Measurements from ENCODE around the gene CDH4.
"Not testable (repeated sequence)": the region's sequence is repeated elsewhere in the genome, so short reads cannot be mapped to it uniquely, and the experiment has no call there.

CDH4 gene

DNA sequence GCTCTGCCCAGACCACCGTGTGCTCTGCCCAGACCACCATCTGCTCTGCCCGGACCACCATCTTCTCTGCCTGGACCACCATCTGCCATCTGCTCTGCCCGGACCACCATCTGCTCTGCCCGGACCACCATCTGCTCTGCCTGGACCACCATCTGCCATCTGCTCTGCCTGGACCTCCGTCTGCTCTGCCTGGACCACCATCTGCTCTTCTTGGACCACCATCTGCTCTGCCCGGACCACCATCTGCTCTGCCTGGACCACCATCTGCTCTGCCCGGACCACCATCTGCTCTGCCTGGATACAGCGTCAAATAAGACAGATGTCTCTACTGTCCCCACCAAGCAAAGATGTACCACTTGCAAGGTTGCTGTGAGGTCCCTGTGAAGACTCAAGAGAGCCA lies 154.7 kb downstream of the CDH4 start:
- not testable (repeated sequence) for H3K18ac ChIP-seq (ENCODE audit: low read length); H3K79me1 ChIP-seq (ENCODE audit: low read depth, low read length); H2BK12ac ChIP-seq (ENCODE audit: low read length); H3K4me3 ChIP-seq (ENCODE audit: low read length in 2 of 2); H3K9ac ChIP-seq (ENCODE audit: low read depth, low read length, poor library complexity); H3K4me2 ChIP-seq (ENCODE audit: insufficient read depth, low read length, poor library complexity, severe bottlenecking); H2BK15ac ChIP-seq (ENCODE audit: low read length); H2BK5ac ChIP-seq (ENCODE audit: low read length); H3K27ac ChIP-seq (replicated peaks; ENCODE audit: low read length); H3K14ac ChIP-seq (ENCODE audit: low read length); H3K4me1 ChIP-seq (ENCODE audit: control insufficient read depth in 2 of 2, insufficient read depth in 1 of 2, low read depth in 1 of 2, low read length in 2 of 2); H2AFZ ChIP-seq (ENCODE audit: low read length); H4K8ac ChIP-seq (ENCODE audit: low read depth, low read length); H2AK5ac ChIP-seq (ENCODE audit: low read depth, low read length); DNase-seq (ENCODE audit: low spot score); H3K27me3 ChIP-seq (ENCODE audit: control insufficient read depth in 3 of 3, insufficient read depth in 3 of 3, low read depth in 1 of 3, low read length in 3 of 3); H3K36me3 ChIP-seq (replicated peaks in 1 of 2; ENCODE audit: control insufficient read depth in 2 of 2, insufficient read depth in 2 of 2, low read length in 2 of 2); H3K23ac ChIP-seq (ENCODE audit: low read depth, low read length, poor library complexity); H3K4ac ChIP-seq (ENCODE audit: low read length); H2BK120ac ChIP-seq (ENCODE audit: low read depth, low read length)
- Histone ChIP-seq H4K91ac (ENCODE audit: low read depth, low read length, poor library complexity) (peak overlapping the region; percentile 25), H3K9me3 (replicated peaks in 1 of 2; ENCODE audit: control insufficient read depth in 2 of 2, insufficient read depth in 1 of 2, low read depth in 1 of 2, low read length in 2 of 2) (peaks cover 0 to 12% of the 10 kb centered on the region in 2 donors)
- no CpG with 5 or more reads among the region's 8 CpGs for WGBS, 2 donors (ENCODE audit: extremely low coverage in 2 of 2, insufficient read length in 2 of 2, insufficient replicate concordance in 1 of 2)

- Histone ChIP-seq H3K14ac (ENCODE audit: low read length) (no peak overlapping the region), H3K18ac (ENCODE audit: low read length) (no peak overlapping the region), H2BK5ac (ENCODE audit: low read length) (no peak overlapping the region), H3K4ac (ENCODE audit: low read length) (no peak overlapping the region), H4K91ac (ENCODE audit: low read depth, low read length, poor library complexity) (no peak overlapping the region), H3K27ac (replicated peaks; ENCODE audit: low read length) (no peak overlapping the region), H3K4me3 (ENCODE audit: low read length in 2 of 2) (no peak overlapping the region), H2AFZ (ENCODE audit: low read length) (no peak overlapping the region), H3K9ac (ENCODE audit: low read depth, low read length, poor library complexity) (no peak overlapping the region), H4K8ac (ENCODE audit: low read depth, low read length) (no peak overlapping the region), H2BK15ac (ENCODE audit: low read length) (no peak overlapping the region), H3K4me2 (ENCODE audit: insufficient read depth, low read length, poor library complexity, severe bottlenecking) (no peak overlapping the region), H3K4me1 (ENCODE audit: control insufficient read depth in 2 of 2, insufficient read depth in 1 of 2, low read depth in 1 of 2, low read length in 2 of 2) (no peaks in the 10 kb centered on the region), H2BK120ac (ENCODE audit: low read depth, low read length) (no peak overlapping the region), H2BK12ac (ENCODE audit: low read length) (no peak overlapping the region), H3K79me1 (ENCODE audit: low read depth, low read length) (no peaks in the 10 kb centered on the region), H3K36me3 (replicated peaks in 1 of 2; ENCODE audit: control insufficient read depth in 2 of 2, insufficient read depth in 2 of 2, low read length in 2 of 2) (no peaks in the 10 kb centered on the region), H3K23ac (ENCODE audit: low read depth, low read length, poor library complexity) (no peak overlapping the region), H3K9me3 (replicated peaks in 1 of 2; ENCODE audit: control insufficient read depth in 2 of 2, insufficient read depth in 1 of 2, low read depth in 1 of 2, low read length in 2 of 2) (peaks cover 0 to 12% of the 10 kb centered on the region in 2 donors), H3K27me3 (ENCODE audit: control insufficient read depth in 3 of 3, insufficient read depth in 3 of 3, low read depth in 1 of 3, low read length in 3 of 3) (no peaks in the 10 kb centered on the region), H2AK5ac (ENCODE audit: low read depth, low read length) (no peak overlapping the region)
- DNase-seq (ENCODE audit: low spot score) = no peak
- WGBS, 2 donors (ENCODE audit: extremely low coverage in 2 of 2, insufficient read length in 2 of 2, insufficient replicate concordance in 1 of 2) = no CpG with 5 or more reads among the region's 6 CpGs
Observed at GRCh38 chr20:61407561-61407960, 155.5 kb downstream of the CDH4 start.

DNA sequence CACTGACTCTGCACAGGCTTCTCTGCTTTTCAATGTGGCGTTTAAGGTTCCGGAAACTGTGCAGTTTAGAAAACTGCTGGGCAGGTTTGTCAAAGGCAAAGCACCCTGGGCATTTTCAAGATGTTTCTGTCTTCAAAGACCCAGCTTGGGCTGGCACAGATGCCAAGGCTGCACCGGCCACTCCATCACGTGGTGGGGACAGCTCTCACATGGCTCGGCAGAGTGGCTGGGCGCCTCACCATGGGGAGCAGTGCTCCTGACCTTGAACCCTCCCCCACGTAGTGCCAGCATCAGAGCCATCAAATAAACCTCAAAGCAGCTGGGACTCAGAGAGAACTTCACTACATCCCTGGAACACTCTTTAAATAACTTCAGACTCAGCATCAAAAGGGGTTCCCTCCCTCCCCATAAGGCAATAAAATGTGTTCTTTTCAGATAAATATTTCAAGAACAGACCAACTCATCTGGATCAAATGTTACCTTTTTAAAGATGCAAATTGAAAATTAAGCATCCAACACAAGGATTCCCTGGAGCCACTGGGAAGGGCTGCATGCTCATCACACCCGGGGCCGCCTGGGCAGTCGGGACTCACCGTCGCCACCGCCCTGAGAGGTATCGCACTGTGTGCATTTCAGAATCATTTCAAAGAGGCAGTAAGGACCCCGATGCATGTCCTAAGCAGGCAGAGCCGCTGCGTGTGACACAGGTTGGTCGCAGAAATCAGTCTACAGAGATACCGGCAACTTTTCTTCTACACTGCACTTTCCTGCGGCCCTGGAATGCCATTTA lies 157.1 kb downstream of the CDH4 start:
- Histone ChIP-seq H3K27me3 (ENCODE audit: control insufficient read depth in 3 of 3, insufficient read depth in 3 of 3, low read depth in 1 of 3, low read length in 3 of 3) (no peaks in the 10 kb centered on the region), H3K4me2 (ENCODE audit: insufficient read depth, low read length, poor library complexity, severe bottlenecking) (no peak overlapping the region), H4K91ac (ENCODE audit: low read depth, low read length, poor library complexity) (no peak overlapping the region), H3K9me3 (replicated peaks in 1 of 2; ENCODE audit: control insufficient read depth in 2 of 2, insufficient read depth in 1 of 2, low read depth in 1 of 2, low read length in 2 of 2) (peaks cover 6 to 18% of the 10 kb centered on the region in 2 donors), H2BK15ac (ENCODE audit: low read length) (no peak overlapping the region), H2AFZ (ENCODE audit: low read length) (no peak overlapping the region), H3K27ac (replicated peaks; ENCODE audit: low read length) (no peak overlapping the region), H3K4me1 (ENCODE audit: control insufficient read depth in 2 of 2, insufficient read depth in 1 of 2, low read depth in 1 of 2, low read length in 2 of 2) (peaks cover 1 to 2% of the 10 kb centered on the region in 2 donors), H3K36me3 (replicated peaks in 1 of 2; ENCODE audit: control insufficient read depth in 2 of 2, insufficient read depth in 2 of 2, low read length in 2 of 2) (no peaks in the 10 kb centered on the region), H2BK12ac (ENCODE audit: low read length) (no peak overlapping the region), H3K9ac (ENCODE audit: low read depth, low read length, poor library complexity) (no peak overlapping the region), H3K4ac (ENCODE audit: low read length) (no peak overlapping the region), H3K4me3 (ENCODE audit: low read length in 2 of 2) (no peak overlapping the region), H2AK5ac (ENCODE audit: low read depth, low read length) (peak overlapping the region; percentile 18), H2BK120ac (ENCODE audit: low read depth, low read length) (no peak overlapping the region), H2BK5ac (ENCODE audit: low read length) (no peak overlapping the region), H3K14ac (ENCODE audit: low read length) (no peak overlapping the region), H3K79me1 (ENCODE audit: low read depth, low read length) (no peaks in the 10 kb centered on the region), H3K23ac (ENCODE audit: low read depth, low read length, poor library complexity) (no peak overlapping the region), H3K18ac (ENCODE audit: low read length) (peak overlapping the region; percentile 60), H4K8ac (ENCODE audit: low read depth, low read length) (no peak overlapping the region)
- no peak for DNase-seq (ENCODE audit: low spot score)
- WGBS, 2 donors (ENCODE audit: extremely low coverage in 2 of 2, insufficient read length in 2 of 2, insufficient replicate concordance in 1 of 2) = no CpG with 5 or more reads among the region's 20 CpGs

- H3K23ac ChIP-seq (ENCODE audit: low read depth, low read length, poor library complexity) = peak overlapping the region; percentile 5
- WGBS, 2 donors (ENCODE audit: extremely low coverage in 2 of 2, insufficient read length in 2 of 2, insufficient replicate concordance in 1 of 2) = no CpG with 5 or more reads among the region's 4 CpGs
- H2BK5ac ChIP-seq (ENCODE audit: low read length) = no peak overlapping the region
- no peaks in the 10 kb centered on the region for H3K27me3 ChIP-seq (ENCODE audit: control insufficient read depth in 3 of 3, insufficient read depth in 3 of 3, low read depth in 1 of 3, low read length in 3 of 3)
- no peak overlapping the region for H3K27ac ChIP-seq (replicated peaks; ENCODE audit: low read length)
- no peak overlapping the region for H2BK120ac ChIP-seq (ENCODE audit: low read depth, low read length)
- no peaks in the 10 kb centered on the region for H3K36me3 ChIP-seq (replicated peaks in 1 of 2; ENCODE audit: control insufficient read depth in 2 of 2, insufficient read depth in 2 of 2, low read length in 2 of 2)
- no peak overlapping the region for H3K4me3 ChIP-seq (ENCODE audit: low read length in 2 of 2)
- peak overlapping the region; percentile 15 for H3K18ac ChIP-seq (ENCODE audit: low read length)
- H3K4me2 ChIP-seq (ENCODE audit: insufficient read depth, low read length, poor library complexity, severe bottlenecking) = no peak overlapping the region
- H3K4me1 ChIP-seq (ENCODE audit: control insufficient read depth in 2 of 2, insufficient read depth in 1 of 2, low read depth in 1 of 2, low read length in 2 of 2) = peaks cover 4 to 6% of the 10 kb centered on the region in 2 donors
- peak overlapping the region; percentile 16 for H4K91ac ChIP-seq (ENCODE audit: low read depth, low read length, poor library complexity)
- peak overlapping the region; percentile 12 for H2BK12ac ChIP-seq (ENCODE audit: low read length)
- peak overlapping the region; percentile 60 for H2AK5ac ChIP-seq (ENCODE audit: low read depth, low read length)
- H2BK15ac ChIP-seq (ENCODE audit: low read length) = no peak overlapping the region
- H3K79me1 ChIP-seq (ENCODE audit: low read depth, low read length) = no peaks in the 10 kb centered on the region
- DNase-seq (ENCODE audit: low spot score) = no peak
- H2AFZ ChIP-seq (ENCODE audit: low read length) = no peak overlapping the region
- H3K4ac ChIP-seq (ENCODE audit: low read length) = no peak overlapping the region
- no peak overlapping the region for H3K9ac ChIP-seq (ENCODE audit: low read depth, low read length, poor library complexity)
- no peak overlapping the region for H4K8ac ChIP-seq (ENCODE audit: low read depth, low read length)
- peaks cover 8 to 9% of the 10 kb centered on the region in 2 donors for H3K9me3 ChIP-seq (replicated peaks in 1 of 2; ENCODE audit: control insufficient read depth in 2 of 2, insufficient read depth in 1 of 2, low read depth in 1 of 2, low read length in 2 of 2)
- no peak overlapping the region for H3K14ac ChIP-seq (ENCODE audit: low read length)
Observed at GRCh38 chr20:61411743-61412142, 159.7 kb downstream of the CDH4 start.
